Inflammatory macrophage treated with lipopolysaccharide for 4 hours (primary cell): ENCODE data around the gene OTOGL.
"Not testable (repeated sequence)": the region's sequence is repeated elsewhere in the genome, so short reads cannot be mapped to it uniquely, and the experiment has no call there.

Experiments used
- DNase-seq: peaks from one replicate; pipeline ENCODE4 v3.0.0-alpha.2; 2020

Gene OTOGL

GRCh38 chr12:80099259-80099658 is at the start of gene OTOGL:
Gene OTOGL, plus strand, starts transcription at chr12:80099537. Its CDS starts 109,895 bp downstream, at chr12:80209432.
- DNase-seq = no peak

GRCh38 chr12:80050236-80050635 is 49.1 kb upstream of the OTOGL start:
- DNase-seq = no peak

GRCh38 chr12:80053051-80053790 is 46.1 kb upstream of the OTOGL start:
- DNase-seq = no peak

GRCh38 chr12:80056232-80056631 is 43.1 kb upstream of the OTOGL start:
- no peak for DNase-seq

- DNase-seq = no peak
Observed at GRCh38 chr12:80056845-80057244, 42.5 kb upstream of the OTOGL start.

DNA sequence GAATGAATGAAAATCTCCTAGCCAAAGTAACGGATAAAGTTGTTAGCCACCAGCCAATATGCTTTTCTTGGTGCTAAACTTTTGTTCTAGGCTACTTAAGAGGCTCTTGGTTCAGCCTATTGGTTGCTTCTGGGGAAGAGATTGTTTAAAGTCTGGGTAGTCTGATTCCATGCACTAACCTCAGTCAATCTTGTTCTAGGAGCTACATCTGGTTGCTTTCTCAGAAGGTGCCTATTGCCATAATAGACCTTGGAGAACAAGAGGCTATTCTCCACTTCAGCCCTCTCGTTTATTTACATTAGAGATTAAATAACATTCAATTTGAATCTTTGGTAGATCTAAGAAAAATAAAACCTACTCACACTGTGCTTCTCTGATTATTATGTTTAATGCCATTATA is 40.8 kb upstream of the OTOGL start:
- no peak for DNase-seq

DNA sequence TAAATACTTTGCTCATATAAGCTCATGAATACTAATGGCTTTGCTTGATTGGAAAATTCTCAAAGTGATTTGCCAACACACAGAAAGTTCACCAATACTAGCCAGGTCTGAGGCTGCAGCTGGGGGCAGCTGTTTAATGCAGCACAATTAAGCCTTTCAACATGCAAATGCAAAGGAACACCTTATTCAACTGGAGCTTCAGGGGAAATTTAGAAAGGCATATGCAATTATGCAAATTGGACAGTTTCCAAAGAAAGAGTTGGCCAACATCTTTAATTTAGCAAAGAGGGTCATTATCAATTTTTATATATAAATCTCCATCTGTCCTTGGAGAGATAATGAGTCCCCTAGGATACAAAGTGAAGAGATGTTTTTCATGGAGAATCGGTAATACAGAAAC is 40.2 kb upstream of the OTOGL start:
- no peak for DNase-seq

- no peak for DNase-seq
Observed at GRCh38 chr12:80059875-80060274, 39.5 kb upstream of the OTOGL start.

DNA sequence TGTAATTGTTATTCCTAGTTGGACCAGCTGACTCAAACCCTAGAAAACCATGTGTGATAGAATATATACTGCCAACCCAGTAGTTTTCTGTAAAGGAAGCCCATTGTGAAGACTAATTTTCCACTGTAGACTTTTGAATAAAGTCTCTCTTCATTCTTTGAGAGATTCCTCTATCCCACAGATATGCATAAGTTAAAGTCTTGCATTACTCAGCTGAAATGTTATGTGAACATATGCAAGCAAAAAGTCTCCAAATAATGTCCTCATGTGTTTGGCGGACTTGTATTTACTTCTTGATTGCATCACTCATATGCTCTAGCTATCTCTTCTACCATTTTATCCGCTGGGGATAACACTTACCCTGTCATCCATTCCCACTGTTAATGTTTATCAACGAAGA is 35.1 kb upstream of the OTOGL start:
- DNase-seq = no peak

DNA sequence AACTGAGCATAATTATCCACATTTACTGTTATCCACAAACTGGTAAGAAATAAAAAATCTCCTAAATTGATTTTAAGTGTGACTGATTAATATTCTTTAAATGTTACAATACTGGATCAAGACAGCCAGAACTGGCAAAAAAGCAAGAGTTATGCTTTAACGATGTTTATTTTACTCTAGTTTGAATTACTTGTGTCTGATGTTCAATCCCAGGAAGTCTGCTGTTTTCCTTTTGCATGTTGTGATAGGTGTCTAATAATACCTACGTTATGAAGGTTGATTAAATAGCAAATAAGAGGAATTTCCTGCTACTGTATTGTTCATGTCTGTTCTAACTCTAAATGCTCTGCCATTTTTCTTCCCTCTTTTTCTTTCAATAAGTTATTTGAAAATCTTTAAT is 34.4 kb upstream of the OTOGL start:
- no peak for DNase-seq

DNA sequence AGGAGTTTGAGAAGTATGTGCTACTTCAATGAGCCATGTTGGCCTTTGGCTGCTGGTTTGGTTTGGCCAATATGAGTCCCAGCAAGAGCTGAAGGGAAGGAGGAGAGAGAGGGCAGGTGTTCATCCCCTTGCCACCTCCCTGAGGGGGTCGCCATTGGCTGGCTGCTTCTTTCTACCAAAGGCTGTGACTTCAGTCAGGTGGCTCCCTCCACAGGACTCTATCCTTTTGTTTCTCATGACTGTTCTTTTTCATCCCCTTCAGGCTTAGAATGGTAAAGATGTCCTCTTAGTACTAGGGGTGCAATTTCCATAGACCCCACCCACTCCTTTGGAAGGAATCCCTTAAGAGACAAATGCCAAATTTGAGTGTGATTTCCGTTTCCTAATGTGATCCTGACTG is 31.2 kb upstream of the OTOGL start:
- DNase-seq = no peak

DNA sequence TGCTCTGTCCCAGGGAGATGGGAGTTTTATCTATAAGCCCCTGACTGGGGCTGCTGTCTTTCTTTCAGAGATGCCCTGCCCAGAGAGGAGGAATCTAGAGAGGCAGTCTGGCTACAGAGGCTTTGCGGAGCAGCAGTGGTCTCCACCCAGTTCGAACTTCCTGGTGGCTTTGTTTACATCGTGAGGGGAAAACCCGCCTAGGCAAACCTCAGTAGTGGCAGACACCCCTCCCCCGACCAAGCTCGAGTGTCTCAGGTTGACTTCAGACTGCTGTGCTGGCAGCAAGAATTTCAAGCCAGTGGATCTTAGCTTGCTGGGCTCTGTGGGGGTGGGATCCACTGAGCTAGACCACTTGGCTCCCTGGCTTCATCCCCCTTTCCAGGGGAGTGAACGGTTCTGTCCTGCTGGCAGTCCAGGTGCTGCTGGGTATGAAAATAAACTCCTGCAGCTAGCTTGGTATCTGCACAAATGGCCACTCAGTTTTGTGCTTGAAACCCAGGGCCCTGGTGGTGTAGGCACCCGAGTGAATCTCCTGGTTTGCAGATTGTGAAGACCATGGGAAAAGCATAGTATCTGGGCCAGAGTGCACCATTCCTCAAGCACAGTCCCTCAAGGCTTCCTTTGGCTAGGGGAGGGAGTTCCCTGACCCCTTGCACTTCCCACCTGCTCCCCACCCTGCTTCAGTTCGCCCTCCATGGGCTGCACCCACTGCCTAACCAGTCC is 15.3 kb upstream of the OTOGL start:
- not testable (repeated sequence) for DNase-seq

DNA sequence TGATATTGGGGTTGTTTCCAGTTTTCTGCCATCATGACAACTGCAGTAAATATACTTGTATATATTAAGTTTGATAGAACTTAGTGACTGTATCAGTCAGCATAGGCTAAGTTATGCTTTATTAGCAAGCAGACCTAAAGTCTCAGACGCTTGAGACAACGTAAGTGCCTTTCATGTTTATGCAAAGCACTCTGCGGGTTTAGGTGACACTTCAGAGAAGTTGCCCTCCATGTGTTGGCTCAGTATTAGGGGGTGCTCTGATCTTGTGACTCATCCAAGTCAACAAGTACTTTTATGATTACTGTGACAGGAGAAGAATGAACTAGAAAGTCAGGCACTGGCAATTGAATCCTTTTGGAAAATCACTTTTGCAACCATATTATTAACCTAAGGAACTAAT is 13.3 kb upstream of the OTOGL start:
- DNase-seq = no peak

- no peak for DNase-seq
Observed at GRCh38 chr12:80087486-80088213, 11.7 kb upstream of the OTOGL start.

GRCh38 chr12:80100591-80100990 is 1.3 kb downstream of the OTOGL start:
- DNase-seq = no peak

- no peak for DNase-seq
Observed at GRCh38 chr12:80101126-80101525, 1.8 kb downstream of the OTOGL start.

DNA sequence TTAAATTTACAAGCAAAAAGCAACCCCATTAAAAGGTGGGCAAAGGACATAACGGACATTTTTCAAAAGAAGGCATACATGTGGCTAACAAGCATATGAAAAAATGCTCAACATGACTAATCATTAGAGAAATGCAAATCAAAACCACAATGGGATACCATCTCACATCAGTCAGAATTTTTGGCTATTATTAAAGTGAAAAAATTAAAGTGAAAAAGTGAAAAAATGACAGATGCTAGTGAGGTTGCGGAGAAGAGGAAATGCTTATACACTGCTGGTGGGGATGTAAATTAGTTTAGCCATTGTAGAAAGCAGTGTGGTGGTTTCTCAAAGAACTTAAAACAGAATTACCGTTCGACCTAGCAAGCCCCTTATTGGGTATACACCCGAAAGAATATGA is 7.9 kb downstream of the OTOGL start:
- DNase-seq = no peak

DNA sequence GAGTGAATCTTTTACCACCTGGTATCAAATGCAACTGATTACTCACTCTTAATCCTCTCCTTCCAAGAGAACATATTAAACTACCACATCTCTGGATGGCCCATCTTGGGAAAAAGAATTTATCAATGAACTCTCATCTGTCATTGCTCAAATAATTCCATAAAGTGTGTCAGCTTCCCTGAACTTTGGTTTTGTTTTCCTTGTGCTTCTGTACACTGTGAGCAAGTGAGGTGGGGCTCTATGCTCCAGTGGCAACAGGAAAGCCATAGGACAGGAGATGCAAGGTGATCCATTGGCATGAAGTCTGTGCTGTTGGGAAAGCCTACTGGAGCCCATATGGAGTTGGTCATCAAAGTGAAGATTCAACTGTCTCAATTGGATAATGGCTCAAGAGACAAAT is 17.4 kb downstream of the OTOGL start:
- no peak for DNase-seq

DNA sequence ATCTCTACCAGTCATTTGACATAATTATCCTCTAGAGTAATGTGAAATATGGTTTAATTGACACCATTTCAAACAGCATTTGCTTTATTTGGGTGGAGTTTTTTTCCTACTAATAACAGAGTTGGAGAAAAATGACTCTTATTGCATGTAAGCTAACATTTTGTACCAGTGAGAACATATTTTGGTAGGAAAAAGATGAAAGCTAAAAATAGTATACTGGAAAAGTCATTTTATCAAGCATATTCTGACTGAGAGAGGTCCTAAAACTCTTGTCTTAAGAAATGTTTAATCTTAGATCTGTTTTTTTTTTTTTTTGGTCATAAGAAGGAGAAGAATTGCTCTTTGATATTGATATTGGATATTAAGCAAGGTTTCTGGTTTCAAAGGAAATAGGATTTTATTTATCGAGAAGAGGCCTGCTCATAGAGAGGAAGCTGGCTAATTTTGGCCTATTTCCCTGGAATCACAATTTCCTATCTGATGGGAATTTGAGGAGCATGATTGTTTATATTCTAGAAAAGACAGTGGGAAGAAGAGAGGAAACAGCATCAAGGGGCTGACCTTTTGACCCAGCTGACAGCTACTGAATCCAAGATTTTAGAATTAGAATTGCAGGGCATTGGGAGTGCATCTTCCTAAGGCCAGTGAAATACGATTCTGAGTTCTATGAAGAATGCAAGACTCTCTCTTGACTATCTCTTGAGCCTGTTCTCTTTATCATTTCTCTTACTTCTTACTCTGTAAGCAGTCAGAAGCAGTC is 19.4 kb downstream of the OTOGL start:
- DNase-seq = no peak

- no peak for DNase-seq
Observed at GRCh38 chr12:80120994-80121393, 21.7 kb downstream of the OTOGL start.

DNA sequence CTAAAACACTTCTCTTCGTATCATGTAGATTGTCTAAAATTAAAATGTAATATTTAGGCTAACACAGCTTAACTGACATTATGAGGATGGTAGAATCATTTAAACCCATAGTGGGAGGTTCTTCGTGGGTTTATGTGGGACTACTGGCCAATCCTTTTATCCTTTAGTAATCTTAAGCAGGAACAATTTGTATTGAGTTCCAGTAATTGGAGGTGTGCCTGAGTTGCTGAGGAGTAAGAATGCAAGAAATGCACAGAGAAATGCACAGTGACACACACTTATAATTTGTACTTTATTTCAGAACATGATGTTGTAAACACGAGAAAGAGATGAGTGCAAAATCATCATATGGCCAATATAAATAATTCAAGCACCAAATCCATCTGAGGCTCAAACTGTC is 22.3 kb downstream of the OTOGL start:
- no peak for DNase-seq

DNA sequence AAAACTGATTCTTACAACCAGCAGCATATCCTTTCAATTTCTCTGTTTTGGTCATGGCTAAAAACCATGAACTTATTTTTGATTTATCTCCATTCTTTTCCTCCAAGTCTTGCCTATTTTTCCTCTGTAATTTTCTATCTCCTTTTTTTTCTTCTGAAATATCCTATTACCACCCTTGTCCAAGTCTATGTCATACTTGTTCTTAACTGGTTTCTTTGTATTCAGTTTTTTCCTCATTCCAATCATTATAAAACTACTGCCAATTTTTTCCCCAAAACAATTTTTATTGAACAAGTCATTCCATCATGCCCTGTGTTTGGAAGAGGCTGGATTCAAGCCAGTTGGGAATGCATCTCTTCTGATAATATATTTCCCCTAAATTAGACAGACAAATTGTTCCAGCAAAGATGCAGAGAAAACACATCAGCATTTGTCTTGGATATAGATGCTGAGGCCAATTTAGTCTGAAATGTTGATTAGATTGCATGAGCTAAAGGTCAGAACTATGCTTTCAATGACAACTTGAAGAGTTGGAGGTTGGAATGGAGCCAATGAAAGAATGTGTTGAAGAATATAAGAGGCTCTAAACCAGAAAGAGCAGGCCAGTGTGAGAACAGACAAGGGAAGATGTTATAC is 30.7 kb downstream of the OTOGL start:
- DNase-seq = no peak

- DNase-seq = no peak
Observed at GRCh38 chr12:80135624-80136023, 36.3 kb downstream of the OTOGL start.
